ENCODE measurements around the gene PYCARD.
"Not testable (repeated sequence)": the region's sequence is repeated elsewhere in the genome, so short reads cannot be mapped to it uniquely, and the experiment has no call there.

Gene PYCARD

GRCh38 chr16:31190818-31191444 is 11.6 kb downstream of the PYCARD start:
- ATAC-seq = no peak
- DNase-seq = no peak

DNA sequence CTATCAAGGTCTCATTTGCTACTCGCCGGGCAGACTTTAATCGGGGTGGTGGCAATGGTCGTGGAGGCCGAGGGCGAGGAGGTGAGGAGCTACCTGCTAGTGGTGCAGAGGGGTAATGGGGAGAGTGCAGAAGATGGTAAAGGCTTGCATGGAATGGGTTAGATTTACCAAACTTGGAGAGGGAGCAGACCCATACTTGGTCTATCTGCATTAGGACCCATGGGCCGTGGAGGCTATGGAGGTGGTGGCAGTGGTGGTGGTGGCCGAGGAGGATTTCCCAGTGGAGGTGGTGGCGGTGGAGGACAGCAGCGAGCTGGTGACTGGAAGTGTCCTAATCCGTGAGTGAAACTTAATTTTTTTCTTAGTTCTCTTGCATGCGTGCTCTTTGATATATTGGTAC is 12.5 kb downstream of the PYCARD start:
- no peak for ATAC-seq
- DNase-seq = no peak

GRCh38 chr16:31189412-31189778 is 13.2 kb downstream of the PYCARD start:
- no peak for ATAC-seq
- DNase-seq = no peak

DNA sequence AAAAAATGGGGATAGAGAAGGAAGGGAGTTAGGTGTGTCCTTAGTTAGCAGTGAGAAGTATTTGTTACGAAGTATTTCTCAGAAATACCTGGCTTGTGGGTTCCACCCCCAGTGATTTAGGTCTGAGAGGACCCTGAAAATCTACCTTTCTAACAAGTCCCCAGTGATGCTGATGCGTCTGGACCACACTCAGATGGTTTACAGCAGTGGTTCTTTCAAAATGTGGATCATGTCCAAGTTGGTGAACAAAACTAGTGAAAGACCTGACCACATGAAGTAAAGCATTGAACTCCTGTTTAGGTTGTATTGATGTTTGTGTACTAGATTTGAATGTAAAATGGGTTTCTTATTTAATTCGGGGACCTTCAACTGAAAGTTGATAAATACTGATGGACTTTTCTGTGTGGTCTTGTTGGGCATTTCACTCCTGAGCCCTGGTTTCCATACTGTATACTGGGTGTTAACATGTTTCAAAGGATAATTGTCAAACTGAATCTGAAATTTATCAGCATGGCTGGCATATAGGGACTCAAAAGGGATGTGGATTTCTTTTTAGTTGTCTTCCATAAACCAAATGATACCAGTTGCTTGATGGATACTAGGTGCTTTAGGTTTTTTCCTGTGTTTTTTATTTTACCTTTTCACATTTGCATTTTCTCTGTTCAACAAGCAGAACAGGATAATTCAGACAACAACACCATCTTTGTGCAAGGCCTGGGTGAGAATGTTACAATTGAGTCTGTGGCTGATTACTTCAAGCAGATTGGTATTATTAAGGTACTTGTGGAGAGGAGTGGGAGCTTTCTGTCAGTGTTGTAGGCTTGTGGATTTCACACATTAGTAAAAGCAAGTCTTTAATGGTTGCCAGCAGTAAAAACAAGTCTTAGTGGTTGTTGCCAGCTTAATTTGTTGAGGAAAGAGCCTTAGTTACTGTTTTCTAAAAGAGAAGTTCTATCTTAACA is 13.8 kb downstream of the PYCARD start:
- ATAC-seq (no peak), DNase-seq (no peak)

- ATAC-seq (no peak), DNase-seq (no peak)
These were observed 14.8 kb downstream of the PYCARD start for GRCh38 chr16:31187808-31188189.

DNA sequence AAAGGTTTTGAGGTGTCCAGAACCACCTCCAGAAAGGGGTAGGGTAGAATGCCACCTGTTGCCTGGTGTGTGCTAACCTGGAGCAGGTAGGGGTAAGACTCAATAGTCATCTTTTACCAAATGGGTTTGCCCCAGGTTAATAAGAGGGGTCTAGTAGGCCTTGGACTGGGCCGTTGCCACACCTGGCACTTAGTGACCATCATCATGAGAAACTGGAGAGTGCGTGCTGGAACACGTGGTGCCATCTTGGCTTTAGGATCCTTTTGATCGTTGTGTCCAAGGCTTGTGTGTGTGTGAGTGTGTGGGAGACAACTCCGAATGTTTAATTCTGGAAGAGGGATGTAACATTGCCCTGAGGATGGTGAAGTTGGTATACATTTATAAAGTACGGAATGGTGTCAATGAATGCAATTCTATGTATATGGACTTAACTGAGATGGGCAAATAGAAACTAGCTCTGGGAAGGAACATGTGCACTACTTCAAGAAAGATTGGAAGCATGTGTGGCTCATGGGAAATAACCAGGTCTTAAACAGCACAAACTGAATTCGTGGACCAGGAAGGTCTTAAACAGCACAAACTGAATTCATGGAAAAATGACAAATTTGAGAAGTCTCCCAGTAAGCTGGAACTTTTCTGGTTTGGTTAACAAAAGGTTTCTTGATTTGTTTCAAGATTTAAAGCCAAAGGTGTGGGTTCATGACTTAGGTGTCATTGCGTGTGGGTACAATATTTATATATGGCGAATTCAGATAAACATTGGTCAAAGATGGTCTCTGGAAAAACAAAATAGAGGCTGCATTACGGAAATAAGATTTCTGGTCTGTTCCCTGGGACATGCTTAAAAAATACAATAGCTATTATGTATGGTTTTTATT is 15.4 kb downstream of the PYCARD start:
- no peak for DNase-seq
- no peak for ATAC-seq

- ATAC-seq (no peak), DNase-seq (no peak)
These were observed 16.4 kb downstream of the PYCARD start for GRCh38 chr16:31186176-31186575.

GRCh38 chr16:31185339-31185738 is 17.2 kb downstream of the PYCARD start:
- ATAC-seq (no peak), DNase-seq (no peak)

DNA sequence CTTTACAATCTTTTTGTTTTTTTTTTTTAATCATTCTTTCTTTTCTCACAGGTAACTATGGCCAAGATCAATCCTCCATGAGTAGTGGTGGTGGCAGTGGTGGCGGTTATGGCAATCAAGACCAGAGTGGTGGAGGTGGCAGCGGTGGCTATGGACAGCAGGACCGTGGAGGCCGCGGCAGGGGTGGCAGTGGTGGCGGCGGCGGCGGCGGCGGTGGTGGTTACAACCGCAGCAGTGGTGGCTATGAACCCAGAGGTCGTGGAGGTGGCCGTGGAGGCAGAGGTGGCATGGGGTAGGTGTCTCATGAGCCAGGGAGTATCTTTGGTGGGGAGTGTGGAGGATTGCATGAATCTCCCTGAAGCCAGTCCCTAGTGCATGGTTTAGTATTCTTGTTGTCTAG is 17.7 kb downstream of the PYCARD start:
- DNase-seq (no peak), ATAC-seq (no peak)

GRCh38 chr16:31183432-31184428 is 18.8 kb downstream of the PYCARD start:
- ATAC-seq (no peak), DNase-seq (no peak)

GRCh38 chr16:31182391-31182790 is 20.2 kb downstream of the PYCARD start:
- ATAC-seq (no peak), DNase-seq (no peak)

GRCh38 chr16:31181102-31181830 is 21.3 kb downstream of the PYCARD start:
- DNase-seq = peak; percentile 46
- ATAC-seq = no peak

DNA sequence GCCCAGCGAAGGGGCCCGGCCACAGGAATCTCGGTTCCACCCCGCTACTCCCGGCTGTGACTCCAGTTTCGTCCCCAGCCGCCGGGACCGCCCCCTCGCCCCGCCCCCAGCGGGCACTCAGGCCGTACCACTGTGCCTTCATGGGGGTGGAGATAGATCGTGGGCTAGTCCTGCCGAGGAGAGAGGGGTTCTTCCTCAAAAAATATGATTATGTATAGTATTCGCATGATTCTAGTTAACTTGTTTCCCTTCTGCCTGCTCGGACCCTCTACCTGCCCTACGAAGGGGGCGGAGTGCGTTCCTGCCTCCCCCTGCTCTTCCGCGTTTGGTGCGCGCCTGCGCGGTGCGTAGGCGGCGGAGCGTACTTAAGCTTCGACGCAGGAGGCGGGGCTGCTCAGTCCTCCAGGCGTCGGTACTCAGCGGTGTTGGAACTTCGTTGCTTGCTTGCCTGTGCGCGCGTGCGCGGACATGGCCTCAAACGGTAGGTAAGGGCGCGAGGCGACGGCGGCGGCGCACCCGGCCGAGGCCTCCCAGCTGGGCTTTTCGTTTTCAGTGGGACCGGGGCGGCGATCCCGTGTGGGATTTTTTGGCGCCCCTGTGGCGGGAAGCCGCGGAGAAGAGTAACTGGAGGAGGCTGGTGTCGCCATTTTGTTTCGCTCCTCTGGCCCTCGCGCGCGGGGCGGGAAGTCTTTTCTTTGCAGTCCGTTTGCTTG is 22.7 kb downstream of the PYCARD start, which contains the start of gene FUS:
TSS of gene FUS (plus strand) at position 393 of the 713 bp plus-strand sequence. CDS start at position 469, 76 bp downstream.
- peak; percentile 93 for DNase-seq
- ATAC-seq = peak; percentile 62

DNA sequence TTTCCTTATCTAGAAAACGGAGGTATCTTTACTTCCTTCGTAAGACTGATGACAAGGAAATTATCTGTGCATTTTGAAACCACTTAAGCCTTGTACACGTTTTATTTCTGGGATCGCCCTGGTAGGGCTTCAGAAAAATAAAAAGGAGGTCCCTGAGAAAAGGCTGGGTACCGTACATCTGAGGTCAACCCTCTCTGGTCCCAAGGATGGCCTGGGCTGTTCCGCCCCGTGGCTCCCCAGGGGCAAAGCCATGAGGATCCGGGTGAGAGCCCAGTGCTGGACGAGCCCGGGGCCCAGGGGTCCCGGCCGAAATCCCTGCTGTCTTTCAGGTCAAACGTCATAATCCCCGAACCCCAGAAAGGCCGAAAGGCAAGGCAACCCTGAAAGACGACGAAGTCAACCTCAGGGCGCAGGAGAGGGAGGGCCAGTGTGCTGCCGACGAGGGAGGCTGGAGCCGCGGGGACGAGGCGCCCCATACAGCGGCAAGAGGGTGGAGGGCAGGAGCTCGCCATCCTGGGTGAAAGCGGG is 23.3 kb downstream of the PYCARD start:
- DNase-seq = no peak
- ATAC-seq = peak; percentile 1

- DNase-seq = peak; percentile 57
- peak; percentile 21 for ATAC-seq
These were observed 25.4 kb downstream of the PYCARD start for GRCh38 chr16:31177136-31177535.

DNA sequence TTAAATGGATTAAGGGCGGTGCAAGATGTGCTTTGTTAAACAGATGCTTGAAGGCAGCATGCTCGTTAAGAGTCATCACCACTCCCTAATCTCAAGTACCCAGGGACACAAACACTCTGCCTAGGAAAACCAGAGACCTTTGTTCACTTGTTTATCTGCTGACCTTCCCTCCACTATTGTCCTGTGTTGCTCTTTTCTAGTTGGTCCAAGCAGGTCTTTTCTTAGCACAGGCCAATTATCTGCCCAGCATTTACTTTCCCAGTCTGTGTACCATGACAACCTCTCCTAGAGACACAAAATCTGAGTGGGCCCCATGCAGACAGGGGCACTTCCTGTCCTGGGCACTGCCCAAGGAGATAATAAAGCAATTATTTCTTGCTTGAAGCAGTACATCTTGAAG is 32.5 kb downstream of the PYCARD start:
- not testable (repeated sequence) for ATAC-seq, DNase-seq

- DNase-seq = no peak
- no peak for ATAC-seq
These were observed 33.7 kb downstream of the PYCARD start for GRCh38 chr16:31168848-31169247.

- ATAC-seq (no peak), DNase-seq (no peak)
These were observed 35.2 kb downstream of the PYCARD start for GRCh38 chr16:31167315-31167714.

- DNase-seq (no peak), ATAC-seq (no peak)
These were observed 45.4 kb downstream of the PYCARD start for GRCh38 chr16:31157136-31157535.
